Naive thymus-derived CD4-positive, alpha-beta T cell (primary cell): ENCODE results near the gene OR2Y1. TPM values are rescaled to one million over a fixed set of nuclear protein-coding genes. Genes with fewer than 3 reads are reported as not detected.

ENCODE experiments used
- ATAC-seq: fragments of 150-1000 bp; cut with Tn5 transposase; 2 replicates; pipeline ENCODE4 v1.10.0; 2021; ENCODE audit warnings: mild to moderate bottlenecking, moderate library complexity
- CTCF ChIA-PET: fragments of 350-600 bp; sonication (Branson Sonifier 250); formaldehyde crosslinking; loops from one replicate; lab custom pipeline; 2021; ENCODE audit warnings: antibody characterized with exemption; lab: Charles Lee
- POLR2A ChIA-PET: fragments of 350-600 bp; sonication (Branson Sonifier 250); formaldehyde crosslinking; loops from one replicate; lab custom pipeline; 2021; ENCODE audit warnings: antibody characterized with exemption, inconsistent platforms; lab: Charles Lee
- DNase-seq, 9 donors: peaks; one replicate each; pipeline versions ENCODE4 v3.0.0 to v3.0.0-alpha.2; 2020 to 2022; ENCODE audit warnings: mixed read lengths in 1 of 9
- H3K27ac ChIP-seq: one replicate; pipeline ENCODE4 v1.7.0; 2013; ENCODE audit warnings: mild to moderate bottlenecking, low read depth, low read length, moderate library complexity
- H3K27me3 ChIP-seq, 2 donors: one replicate each; pipeline ENCODE4 v1.7.0; 2013; ENCODE audit warnings: low read length in 2 of 2, mild to moderate bottlenecking in 2 of 2, moderate library complexity in 2 of 2; ENCODE audit not compliant: control insufficient read depth in 2 of 2, insufficient read depth in 2 of 2
- H3K36me3 ChIP-seq, 3 experiments: 1 replicate in 2 of 3; 2 replicates in 1 of 3; pipeline ENCODE4 v1.7.0; 2013; ENCODE audit warnings: low read length in 3 of 3, mild to moderate bottlenecking in 3 of 3, moderate library complexity in 1 of 3; ENCODE audit not compliant: insufficient read depth in 3 of 3, control insufficient read depth in 2 of 3
- H3K4me1 ChIP-seq, 2 donors: one replicate each; pipeline ENCODE4 v1.7.0; 2013; ENCODE audit warnings: low read length in 2 of 2, mild to moderate bottlenecking in 2 of 2, moderate library complexity in 1 of 2; ENCODE audit not compliant: control insufficient read depth in 2 of 2, insufficient read depth in 2 of 2
- H3K4me3 ChIP-seq: 2 replicates; pipeline ENCODE4 v1.7.0; 2013; ENCODE audit warnings: mild to moderate bottlenecking, low read length
- H3K9me3 ChIP-seq, 3 experiments: 1 replicate in 2 of 3; 2 replicates in 1 of 3; pipeline ENCODE4 v1.7.0; 2013; ENCODE audit warnings: low read length in 3 of 3; ENCODE audit not compliant: control insufficient read depth in 2 of 3
- H3K27ac Mint-ChIP-seq, 9 donors: one replicate each; pipeline ENCODE4 v1.8.0; 2020 to 2022; ENCODE audit warnings: mixed read lengths in 9 of 9, mild to moderate bottlenecking in 8 of 9, moderate library complexity in 5 of 9, inconsistent platforms in 2 of 9
- H3K27me3 Mint-ChIP-seq, 5 donors: one replicate each; pipeline ENCODE4 v1.8.0; 2021 to 2022; ENCODE audit warnings: mixed read lengths in 5 of 5, mild to moderate bottlenecking in 1 of 5
- H3K36me3 Mint-ChIP-seq, 5 donors: one replicate each; pipeline ENCODE4 v1.8.0; 2020 to 2022; ENCODE audit warnings: mixed read lengths in 5 of 5, mild to moderate bottlenecking in 3 of 5, inconsistent platforms in 1 of 5
- H3K4me1 Mint-ChIP-seq, 7 donors: one replicate each; pipeline ENCODE4 v1.8.0; 2020 to 2022; ENCODE audit warnings: mixed read lengths in 7 of 7, mild to moderate bottlenecking in 3 of 7, inconsistent platforms in 1 of 7
- H3K4me3 Mint-ChIP-seq, 10 donors: one replicate each; pipeline ENCODE4 v1.8.0; 2020 to 2022; ENCODE audit warnings: mild to moderate bottlenecking in 10 of 10, mixed read lengths in 10 of 10, moderate library complexity in 6 of 10, inconsistent platforms in 2 of 10
- H3K9me3 Mint-ChIP-seq, 11 donors: one replicate each; pipeline ENCODE4 v1.8.0; 2020 to 2022; ENCODE audit warnings: mixed read lengths in 11 of 11, mild to moderate bottlenecking in 4 of 11, inconsistent platforms in 1 of 11, moderate library complexity in 1 of 11
- intact Hi-C, 2 donors: fragments of 100-400 bp; cut with micrococcal nuclease; formaldehyde crosslinking; loops; one replicate each; pipeline ENCODE4 v1.15.1; 2023
- polyA plus RNA-seq, 2 donors: library from polyadenylated mRNA; unstranded; fragments of 300-500 nt; fragmentation: Illumina TruSeq; gene quantifications; one replicate each; pipeline ENCODE4 v1.2.3, GENCODE V29; 2021
- total RNA-seq, 6 experiments: library from RNA in 5 of 6; stranded (reverse) in 5 of 6; gene quantifications; 1 replicate in 5 of 6; 2 replicates in 1 of 6; pipeline ENCODE4 v1.2.3 and lab custom pipeline; 2021 to 2026

OR2Y1 gene
- total and polyA plus RNA-seq, 7 experiments from 2014 or later: not detected

GRCh38 chr5:180779985-180780610, 40.2 kb upstream of the OR2Y1 start:
- intact Hi-C loops: loop anchor here in 1 of 2 donors (5.0 kb wide), 1 partner anchor 82 kb away; the partner anchor contains the start of gene ZFP62
- ChIA-PET POLR2A (interaction anchor here (1.7 kb wide), 1 partner anchor 24 kb away, joined by 4 read pairs; no protein-coding TSS in a partner anchor), CTCF (no interaction called here)
- Histone ChIP-seq H3K36me3 (no peaks in the 10 kb centered on the region), H3K4me1 (no peaks in the 10 kb centered on the region), H3K4me3 (no peak overlapping the region), H3K9me3 (no peaks in the 10 kb centered on the region), H3K27me3 (no peaks in the 10 kb centered on the region), H3K27ac (no peak overlapping the region)
- H3K27me3 Mint-ChIP-seq: peaks cover 0 to 4% (median 1%) of the 10 kb centered on the region in 5 donors
- H3K27ac Mint-ChIP-seq: no peak overlapping the region
- DNase-seq: no peak
- no peak for ATAC-seq
- no peaks in the 10 kb centered on the region for H3K9me3 Mint-ChIP-seq
- H3K4me3 Mint-ChIP-seq: no peak overlapping the region
- H3K36me3 Mint-ChIP-seq: peaks cover 0 to 6% (median 0%) of the 10 kb centered on the region in 5 donors
- peaks cover 4 to 29% (median 20%) of the 10 kb centered on the region in 7 donors for H3K4me1 Mint-ChIP-seq

- ATAC-seq (no peak), DNase-seq (no peak)
- Mint-ChIP-seq H3K27ac (no peak overlapping the region), H3K27me3 (peaks cover 6 to 19% (median 12%) of the 10 kb centered on the region in 5 donors), H3K4me3 (no peak overlapping the region), H3K36me3 (peaks cover 0 to 8% (median 5%) of the 10 kb centered on the region in 5 donors), H3K4me1 (peaks cover 0 to 10% (median 4%) of the 10 kb centered on the region in 7 donors), H3K9me3 (peaks cover 0 to 13% (median 8%) of the 10 kb centered on the region in 11 donors)
- Histone ChIP-seq H3K36me3 (no peaks in the 10 kb centered on the region), H3K9me3 (no peaks in the 10 kb centered on the region), H3K27ac (no peak overlapping the region), H3K4me1 (no peaks in the 10 kb centered on the region), H3K4me3 (no peak overlapping the region), H3K27me3 (no peaks in the 10 kb centered on the region)
- POLR2A ChIA-PET: interaction anchor here (0.8 kb wide), 1 partner anchor 33 kb away, joined by 3 read pairs; no protein-coding TSS in a partner anchor
- intact Hi-C loops: no loop called here
- CTCF ChIA-PET: no interaction called here
Observed at GRCh38 chr5:180777475-180777874, 37.6 kb upstream of the OR2Y1 start.

- intact Hi-C loops: no loop called here
- Histone ChIP-seq H3K36me3 (no peaks in the 10 kb centered on the region), H3K27ac (no peak overlapping the region), H3K4me3 (no peak overlapping the region), H3K4me1 (no peaks in the 10 kb centered on the region), H3K27me3 (no peaks in the 10 kb centered on the region), H3K9me3 (no peaks in the 10 kb centered on the region)
- no peak overlapping the region for H3K27ac Mint-ChIP-seq
- no peak overlapping the region for H3K4me3 Mint-ChIP-seq
- ChIA-PET CTCF (no interaction called here), POLR2A (no interaction called here)
- DNase-seq (no peak), ATAC-seq (no peak)
- peaks cover 0 to 9% (median 8%) of the 10 kb centered on the region in 5 donors for H3K36me3 Mint-ChIP-seq
- H3K9me3 Mint-ChIP-seq: peaks cover 0 to 22% (median 12%) of the 10 kb centered on the region in 11 donors
- H3K27me3 Mint-ChIP-seq: peaks cover 8 to 19% (median 12%) of the 10 kb centered on the region in 5 donors
- H3K4me1 Mint-ChIP-seq: no peaks in the 10 kb centered on the region
Observed at GRCh38 chr5:180776376-180776775, 36.5 kb upstream of the OR2Y1 start.

- intact Hi-C loops: no loop called here
- H3K9me3 ChIP-seq: no peaks in the 10 kb centered on the region
- Mint-ChIP-seq H3K4me3 (no peak overlapping the region), H3K27ac (no peak overlapping the region), H3K36me3 (peaks cover 0 to 9% (median 8%) of the 10 kb centered on the region in 5 donors), H3K9me3 (peaks cover 0 to 23% (median 12%) of the 10 kb centered on the region in 11 donors), H3K27me3 (peaks cover 8 to 19% (median 12%) of the 10 kb centered on the region in 5 donors), H3K4me1 (no peaks in the 10 kb centered on the region)
- H3K4me1 ChIP-seq: no peaks in the 10 kb centered on the region
- ChIA-PET POLR2A (no interaction called here), CTCF (no interaction called here)
- H3K4me3 ChIP-seq: no peak overlapping the region
- no peak overlapping the region for H3K27ac ChIP-seq
- H3K27me3 ChIP-seq: no peaks in the 10 kb centered on the region
- ATAC-seq: no peak
- no peak for DNase-seq
- H3K36me3 ChIP-seq: no peaks in the 10 kb centered on the region
Observed at GRCh38 chr5:180775624-180776023, 35.8 kb upstream of the OR2Y1 start.

GRCh38 chr5:180771839-180772238, 32.0 kb upstream of the OR2Y1 start:
- Histone ChIP-seq H3K27ac (no peak overlapping the region), H3K4me1 (no peaks in the 10 kb centered on the region), H3K4me3 (no peak overlapping the region), H3K9me3 (no peaks in the 10 kb centered on the region), H3K27me3 (no peaks in the 10 kb centered on the region), H3K36me3 (no peaks in the 10 kb centered on the region)
- ChIA-PET CTCF (no interaction called here), POLR2A (no interaction called here)
- Mint-ChIP-seq H3K4me3 (no peak overlapping the region), H3K27me3 (peaks cover 8 to 28% (median 17%) of the 10 kb centered on the region in 5 donors), H3K9me3 (peaks cover 3 to 30% (median 16%) of the 10 kb centered on the region in 11 donors), H3K36me3 (peaks cover 0 to 17% (median 9%) of the 10 kb centered on the region in 5 donors), H3K27ac (no peak overlapping the region), H3K4me1 (no peaks in the 10 kb centered on the region)
- ATAC-seq (no peak), DNase-seq (no peak)
- intact Hi-C loops: no loop called here

GRCh38 chr5:180769821-180770220, 30.0 kb upstream of the OR2Y1 start:
- Histone ChIP-seq H3K36me3 (no peaks in the 10 kb centered on the region), H3K27me3 (peaks cover 0 to 3% of the 10 kb centered on the region in 2 donors), H3K4me1 (no peaks in the 10 kb centered on the region), H3K9me3 (no peaks in the 10 kb centered on the region), H3K4me3 (no peak overlapping the region), H3K27ac (no peak overlapping the region)
- no peak for ATAC-seq
- DNase-seq: no peak
- Mint-ChIP-seq H3K36me3 (peaks cover 0 to 17% (median 9%) of the 10 kb centered on the region in 5 donors), H3K9me3 (peaks cover 3 to 36% (median 19%) of the 10 kb centered on the region in 11 donors), H3K27me3 (peaks cover 17 to 37% (median 25%) of the 10 kb centered on the region in 5 donors), H3K4me3 (no peak overlapping the region), H3K27ac (no peak overlapping the region), H3K4me1 (no peaks in the 10 kb centered on the region)
- intact Hi-C loops: no loop called here
- ChIA-PET CTCF (interaction anchor here (0.6 kb wide), 1 partner anchor 422 kb away, joined by 3 read pairs; no protein-coding TSS in a partner anchor), POLR2A (no interaction called here)
